GM21717 (cell line): ENCODE data around the gene TLL2.
A peak's percentile ranks its signal among the peaks of the same experiment; 100 is the strongest.

Experiments
- ATAC-seq: cut with Tn5 transposase; IDR thresholded peaks from one replicate; pipeline ENCODE4 v1.9.1; 2021; ENCODE audit warnings: mild to moderate bottlenecking, moderate library complexity; ENCODE audit not compliant: unreplicated experiment

TLL2 gene

GRCh38 chr10:96334616-96335526 is 178.9 kb downstream of the TLL2 start:
- ATAC-seq, result no peak

GRCh38 chr10:96333101-96333500 is 180.6 kb downstream of the TLL2 start:
- ATAC-seq, result no peak

DNA sequence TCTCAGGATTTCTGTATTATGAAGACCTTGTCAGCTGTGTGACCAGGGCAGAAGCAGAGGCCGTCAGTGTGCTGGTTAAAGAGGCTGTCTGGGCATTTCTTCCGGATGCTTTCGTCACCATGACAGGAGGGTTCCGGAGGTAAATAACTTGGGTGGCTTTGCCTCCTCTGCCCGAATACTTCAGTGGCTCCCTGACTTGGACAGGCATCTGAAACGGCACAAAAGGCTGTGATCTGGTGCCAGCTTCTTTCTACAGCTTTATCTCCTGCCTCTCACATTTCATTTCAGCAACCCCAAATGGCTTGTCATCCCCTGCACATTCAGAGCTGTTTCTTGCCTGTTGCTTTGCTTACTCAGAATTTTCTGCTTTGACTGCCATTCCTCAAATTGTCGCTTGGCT is 186.3 kb downstream of the TLL2 start:
- no peak for ATAC-seq

GRCh38 chr10:96325719-96326373 is 187.9 kb downstream of the TLL2 start:
- peak; percentile 91 for ATAC-seq

DNA sequence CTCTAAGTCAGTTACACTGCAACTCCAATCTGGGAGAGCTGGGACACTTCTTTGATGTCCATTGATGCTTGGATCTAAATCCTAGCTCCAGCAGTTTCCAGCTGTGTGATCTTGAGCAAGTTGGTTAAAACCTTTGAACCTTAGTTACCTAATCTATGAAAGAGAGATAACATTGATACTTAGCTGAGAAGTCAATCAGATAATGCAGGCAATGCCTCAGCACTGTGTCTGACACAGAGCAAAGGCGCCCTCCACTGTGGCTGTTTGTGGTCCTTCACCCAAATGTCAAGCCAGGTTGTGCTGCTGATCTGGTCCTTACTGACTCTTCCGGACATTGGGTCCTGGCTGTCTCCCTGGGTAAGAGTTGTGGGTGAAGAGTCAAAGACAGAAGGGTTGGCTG is 189.3 kb downstream of the TLL2 start:
- ATAC-seq, result no peak

GRCh38 chr10:96322275-96322674 is 191.5 kb downstream of the TLL2 start:
- ATAC-seq, result no peak

GRCh38 chr10:96321822-96322221 is 191.9 kb downstream of the TLL2 start:
- no peak for ATAC-seq

DNA sequence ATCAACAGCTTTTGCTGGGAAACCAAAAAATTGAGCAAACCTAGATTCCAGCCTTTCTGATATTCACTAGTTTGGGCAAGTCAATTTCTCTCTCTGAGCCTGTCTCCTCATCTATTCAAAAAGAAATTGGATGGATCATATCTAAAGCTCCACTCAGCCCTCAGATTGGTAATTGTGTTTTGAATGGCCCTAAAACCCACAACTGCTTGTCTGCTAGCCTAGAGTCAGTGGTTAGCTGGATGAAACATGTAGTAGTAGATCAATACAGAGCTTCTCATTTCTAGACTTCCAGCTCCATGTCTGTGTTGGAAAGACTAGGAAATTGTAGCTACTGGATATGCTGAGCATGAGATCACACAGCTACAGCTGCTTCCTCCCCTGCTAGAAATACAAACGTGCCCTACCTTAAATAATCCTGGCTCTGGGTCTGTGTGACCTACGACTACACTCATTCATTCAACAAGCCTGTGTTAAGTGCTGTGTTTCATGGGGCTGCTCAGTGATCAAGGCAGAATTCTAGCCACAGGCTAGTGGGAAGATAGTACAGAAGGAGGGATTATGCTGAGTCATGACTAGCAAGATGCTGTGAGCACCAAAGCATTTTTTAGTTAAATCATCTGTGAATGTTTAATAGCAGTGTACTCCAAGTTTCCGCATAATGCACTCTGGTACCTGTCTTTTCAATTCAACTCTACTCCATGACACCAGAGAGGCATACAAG is 193.8 kb downstream of the TLL2 start:
- ATAC-seq, result no peak

DNA sequence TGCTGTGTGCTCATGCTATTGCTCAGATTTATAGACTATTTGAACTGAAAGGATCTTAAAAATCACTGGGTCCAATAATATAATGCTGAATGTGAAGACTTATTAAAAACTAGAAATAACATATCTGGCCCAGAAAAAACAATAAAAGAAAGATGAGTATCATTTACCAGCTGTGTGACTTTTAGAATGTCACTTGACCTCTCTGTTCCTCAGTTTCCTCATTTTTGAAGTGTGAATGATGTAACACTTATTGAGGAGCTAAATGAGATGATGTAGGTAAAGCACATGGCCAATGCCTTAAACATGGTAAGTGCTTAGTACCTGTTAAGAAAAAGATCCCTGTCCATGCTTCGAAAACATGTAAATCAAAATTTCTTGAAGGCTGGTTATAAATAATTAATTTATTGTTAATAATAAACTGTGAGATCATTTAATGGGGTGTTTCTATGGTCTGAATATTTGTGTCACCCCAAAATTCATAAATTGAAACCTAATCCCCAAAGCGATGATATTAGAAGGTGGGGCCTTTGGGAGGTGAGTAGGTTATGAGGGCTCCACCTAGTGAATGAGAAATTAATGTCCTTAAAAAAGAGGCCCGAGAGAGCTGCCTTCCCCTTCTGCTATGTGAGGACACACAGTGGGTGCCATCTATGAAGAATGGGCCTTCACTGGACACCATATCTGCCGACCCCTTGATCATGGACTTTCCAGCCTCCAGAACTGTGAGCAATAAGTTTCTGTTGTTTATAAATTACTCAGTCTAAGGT is 196.5 kb downstream of the TLL2 start:
- ATAC-seq, result no peak
